Peyer's patch (tissue), 4 donors: ENCODE results near the gene CFAP58. TPM values are rescaled to one million over a fixed set of nuclear protein-coding genes. Genes with fewer than 3 reads are reported as not detected.
A peak's percentile ranks its signal among the peaks of the same experiment; 100 is the strongest.

Experiments used
- DNase-seq, 3 donors: peaks; one replicate each; pipeline ENCODE4 v3.0.0-alpha.2; 2017 to 2019
- H3K27ac ChIP-seq, 4 donors: fragments of 200-600 bp; sonication (generic); one replicate each; pipeline ENCODE4 v1.5.1; 2016 to 2019
- H3K27me3 ChIP-seq, 2 donors: fragments of 200-600 bp; sonication (generic); one replicate each; pipeline ENCODE4 v1.5.1; 2019
- H3K36me3 ChIP-seq, 3 donors: fragments of 200-600 bp; sonication (generic); one replicate each; pipeline ENCODE4 v1.5.1; 2016 to 2019
- H3K4me1 ChIP-seq, 4 donors: fragments of 200-600 bp; sonication (generic); one replicate each; pipeline ENCODE4 v1.5.1; 2016 to 2019
- H3K4me3 ChIP-seq, 4 donors: fragments of 200-600 bp; sonication (generic); 1 replicate in 3 of 4; 2 replicates in 1 of 4; pipeline ENCODE4 v1.5.1; 2016 to 2019; ENCODE audit warnings: mild to moderate bottlenecking in 1 of 4
- H3K9me3 ChIP-seq, 4 donors: fragments of 200-600 bp; sonication (generic); one replicate each; pipeline ENCODE4 v1.5.1; 2016 to 2019; ENCODE audit warnings: mild to moderate bottlenecking in 1 of 4
- CTCF ChIP-seq, 6 experiments: fragments of 450-650 bp in 4 of 6; fragments of 200-600 bp in 2 of 6; sonication (generic) in 1 of 6; IDR thresholded peaks; one replicate each; pipeline ENCODE4 v1.5.1; 2017 to 2019; ENCODE audit warnings: antibody characterized with exemption in 6 of 6, mild to moderate bottlenecking in 3 of 6, moderate library complexity in 1 of 6
- POLR2A ChIP-seq, 2 donors: fragments of 450-650 bp; IDR thresholded peaks; one replicate each; pipeline ENCODE4 v1.5.1; 2017; ENCODE audit warnings: antibody characterized with exemption in 2 of 2, mild to moderate bottlenecking in 2 of 2, moderate library complexity in 2 of 2
- total RNA-seq, 4 donors: library from RNA; depleted of rRNA; stranded (reverse); fragments of >200 nt; gene quantifications; one replicate each; pipeline ENCODE4 v1.1.0, GENCODE V29; 2016

Gene CFAP58
- total RNA-seq, 4 donors from 2014 or later = 2.5 TPM; not detected in 3

DNA sequence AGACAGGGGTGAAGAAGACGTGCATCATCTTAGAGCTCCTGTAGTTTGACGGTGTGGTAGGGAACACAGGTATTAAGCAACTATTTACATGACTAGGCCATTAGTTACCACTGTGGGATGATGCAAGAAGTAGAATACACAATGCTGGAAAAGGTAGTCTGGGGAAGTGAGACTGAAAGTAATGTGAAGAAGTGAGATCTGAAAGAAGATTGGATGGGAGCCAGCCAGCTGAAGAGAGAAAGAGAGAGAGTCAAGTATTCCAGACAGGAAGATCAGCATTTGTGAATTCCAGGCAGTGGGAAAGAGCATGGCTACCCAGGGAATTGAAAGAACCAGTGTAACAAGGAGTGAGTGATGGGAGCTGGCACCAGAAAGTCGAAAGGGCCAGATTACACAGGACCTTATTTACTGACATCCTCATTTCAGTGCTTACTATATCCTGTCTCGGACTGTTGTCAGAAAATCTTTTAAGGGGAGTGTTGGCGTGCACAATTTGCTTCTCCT, 4.0 kb upstream of the CFAP58 start:
- no peaks in the 10 kb centered on the region for H3K27me3 ChIP-seq
- H3K9me3 ChIP-seq = no peaks in the 10 kb centered on the region
- no peak for TF ChIP-seq POLR2A (IDR thresholded peaks at IDR 0.05)
- TF ChIP-seq CTCF (IDR thresholded peaks at IDR 0.05) = no peak
- H3K4me1 ChIP-seq = peaks cover 0 to 21% (median 0%) of the 10 kb centered on the region in 4 donors
- H3K36me3 ChIP-seq = no peaks in the 10 kb centered on the region
- no peak overlapping the region for H3K4me3 ChIP-seq
- peak overlapping the region; percentile 13 to 53 (median 28) for H3K27ac ChIP-seq
- peak in 1 of 3 donors; percentile 56 for DNase-seq

DNA sequence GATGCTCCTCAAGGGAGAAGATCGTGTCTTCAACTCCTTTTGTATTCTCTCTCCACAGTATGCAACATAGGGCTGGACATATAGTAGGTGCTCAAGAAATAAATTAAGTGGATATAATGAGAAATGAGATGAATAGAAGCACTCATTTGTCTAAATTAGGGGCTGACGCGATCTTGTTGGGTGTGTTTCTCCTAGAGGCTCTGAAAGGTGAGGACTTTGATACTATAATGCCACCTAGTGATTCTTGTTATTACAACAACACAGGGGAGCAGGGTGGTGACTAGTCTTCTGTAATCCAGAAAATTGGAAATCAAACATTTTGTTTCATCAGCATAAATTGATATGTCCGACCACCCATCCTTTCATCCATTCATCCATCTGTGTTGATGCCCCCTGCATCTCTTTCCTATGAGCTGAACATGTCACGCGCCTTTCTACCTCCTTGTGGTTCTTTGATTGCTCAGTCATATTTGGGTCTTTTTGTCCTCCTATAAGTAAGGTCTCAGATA, 3.5 kb upstream of the CFAP58 start:
- Histone ChIP-seq H3K4me1 (peaks cover 0 to 21% (median 0%) of the 10 kb centered on the region in 4 donors), H3K27ac (peak overlapping the region; percentile 13 to 53 (median 28)), H3K9me3 (no peaks in the 10 kb centered on the region), H3K36me3 (no peaks in the 10 kb centered on the region), H3K4me3 (no peak overlapping the region), H3K27me3 (no peaks in the 10 kb centered on the region)
- DNase-seq = peak in 1 of 3 donors; percentile 52
- TF ChIP-seq CTCF (IDR thresholded peaks at IDR 0.05) = peak in 5 of 6 experiments; percentile 36 to 89 (median 85)
- no peak for TF ChIP-seq POLR2A (IDR thresholded peaks at IDR 0.05)

- H3K4me3 ChIP-seq = no peak overlapping the region
- TF ChIP-seq POLR2A (IDR thresholded peaks at IDR 0.05) = no peak
- TF ChIP-seq CTCF (IDR thresholded peaks at IDR 0.05) = no peak
- no peaks in the 10 kb centered on the region for H3K36me3 ChIP-seq
- peak overlapping the region in 2 of 4 donors; percentile 14 to 21 for H3K27ac ChIP-seq
- peaks cover 0 to 21% (median 0%) of the 10 kb centered on the region in 4 donors for H3K4me1 ChIP-seq
- H3K9me3 ChIP-seq = no peaks in the 10 kb centered on the region
- DNase-seq = no peak
- H3K27me3 ChIP-seq = no peaks in the 10 kb centered on the region
Observed at GRCh38 chr10:104351061-104351702, 2.5 kb upstream of the CFAP58 start.

- Histone ChIP-seq H3K27ac (peak overlapping the region in 3 of 4 donors; percentile 20 to 37 (median 33)), H3K4me1 (peaks cover 0 to 21% (median 0%) of the 10 kb centered on the region in 4 donors), H3K27me3 (no peaks in the 10 kb centered on the region), H3K9me3 (no peaks in the 10 kb centered on the region), H3K36me3 (no peaks in the 10 kb centered on the region), H3K4me3 (no peak overlapping the region)
- DNase-seq = no peak
- TF ChIP-seq POLR2A (IDR thresholded peaks at IDR 0.05) (no peak), CTCF (IDR thresholded peaks at IDR 0.05) (no peak)
Observed at GRCh38 chr10:104351919-104352318, 1.7 kb upstream of the CFAP58 start.

DNA sequence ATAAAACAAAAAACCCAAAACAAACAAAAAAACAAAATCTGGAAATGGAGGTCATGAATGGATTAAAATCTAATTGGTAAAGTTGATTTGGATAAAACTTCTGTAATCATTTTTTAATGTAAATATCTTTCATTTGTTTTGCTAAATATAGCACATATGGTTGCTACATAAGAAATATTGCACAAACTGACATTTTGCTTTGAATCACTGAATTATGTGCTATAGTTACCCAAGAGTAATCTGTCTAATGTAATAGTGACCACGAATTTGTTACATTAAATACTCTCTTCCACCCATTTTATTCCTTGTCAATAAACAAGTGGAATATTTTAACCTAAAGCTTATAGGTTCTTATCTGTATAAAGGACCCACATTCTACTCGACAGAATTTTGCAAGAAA, 6.2 kb downstream of the CFAP58 start:
- Histone ChIP-seq H3K4me3 (no peak overlapping the region), H3K4me1 (no peaks in the 10 kb centered on the region), H3K27ac (no peak overlapping the region), H3K36me3 (no peaks in the 10 kb centered on the region), H3K27me3 (no peaks in the 10 kb centered on the region), H3K9me3 (no peaks in the 10 kb centered on the region)
- DNase-seq = no peak
- TF ChIP-seq POLR2A (IDR thresholded peaks at IDR 0.05) (no peak), CTCF (IDR thresholded peaks at IDR 0.05) (no peak)
